HepG2 (cell line): ENCODE results near the gene CASKIN2. TPM values are rescaled to one million over a fixed set of nuclear protein-coding genes. Genes with fewer than 3 reads are reported as not detected.
A peak's percentile ranks its signal among the peaks of the same experiment; 100 is the strongest.

ENCODE experiments used
- DZIP1 ChIP-seq: sonication (generic); formaldehyde crosslinking; IDR thresholded peaks from 2 replicates; pipeline ENCODE4 v1.5.0; 2020; ENCODE audit warnings: mild to moderate bottlenecking, missing genetic modification reagents
- FOXO4 ChIP-seq: sonication (generic); formaldehyde crosslinking; conservative IDR thresholded peaks from 2 replicates; pipeline ENCODE4 v1.8.1; 2023; ENCODE audit warnings: missing genetic modification reagents
- HMGXB3 ChIP-seq: sonication (generic); formaldehyde crosslinking; IDR thresholded peaks from 2 replicates; pipeline ENCODE4 v1.4.0; 2020; ENCODE audit warnings: missing genetic modification reagents, borderline replicate concordance
- HNF4G ChIP-seq, 2 experiments: sonication (generic) in 1 of 2; formaldehyde crosslinking in 1 of 2; IDR thresholded peaks; 2 replicates each; pipeline versions ENCODE4 v1.4.0 to v1.6.1; 2011 to 2020; ENCODE audit warnings: borderline replicate concordance in 2 of 2, low read depth in 2 of 2, mild to moderate bottlenecking in 2 of 2, low read length in 1 of 2, missing genetic modification reagents in 1 of 2, moderate library complexity in 1 of 2
- MYPOP ChIP-seq: sonication (generic); formaldehyde crosslinking; IDR thresholded peaks from 2 replicates; pipeline ENCODE4 v1.8.1; 2023; ENCODE audit warnings: mild to moderate bottlenecking, moderate library complexity, missing genetic modification reagents
- POLR2A ChIP-seq, 2 experiments: IDR thresholded peaks; 2 replicates each; pipeline ENCODE4 v1.6.1; 2011; ENCODE audit warnings: low read depth in 2 of 2, low read length in 2 of 2, mild to moderate bottlenecking in 1 of 2, moderate library complexity in 1 of 2; ENCODE audit not compliant: insufficient read depth in 1 of 2
- RFXAP ChIP-seq: sonication (generic); formaldehyde crosslinking; IDR thresholded peaks from 2 replicates; pipeline ENCODE4 v1.4.0; 2020; ENCODE audit warnings: missing genetic modification reagents, borderline replicate concordance
- TOE1 ChIP-seq: sonication (generic); formaldehyde crosslinking; IDR thresholded peaks from 2 replicates; pipeline ENCODE4 v1.4.0; 2020; ENCODE audit warnings: mild to moderate bottlenecking, missing genetic modification reagents
- ZBTB38 ChIP-seq: sonication (generic); formaldehyde crosslinking; IDR thresholded peaks from 2 replicates; pipeline ENCODE4 v1.5.1; 2020; ENCODE audit warnings: mild to moderate bottlenecking, missing genetic modification reagents
- ZMYM3 ChIP-seq: sonication (generic); formaldehyde crosslinking; IDR thresholded peaks from 2 replicates; pipeline ENCODE4 v1.5.1; 2020; ENCODE audit warnings: mild to moderate bottlenecking, missing genetic modification reagents
- ZNF18 ChIP-seq: sonication (generic); formaldehyde crosslinking; IDR thresholded peaks from 2 replicates; pipeline ENCODE4 v1.8.0; 2022; ENCODE audit warnings: mild to moderate bottlenecking, missing genetic modification reagents; ENCODE audit not compliant: insufficient replicate concordance
- ZNF292 ChIP-seq: sonication (generic); formaldehyde crosslinking; IDR thresholded peaks from 2 replicates; pipeline ENCODE4 v1.8.1; 2022; ENCODE audit warnings: mild to moderate bottlenecking, low read depth, missing genetic modification reagents, borderline replicate concordance
- ZNF567 ChIP-seq: sonication (generic); formaldehyde crosslinking; IDR thresholded peaks from 2 replicates; pipeline ENCODE4 v1.8.1; 2023; ENCODE audit warnings: mild to moderate bottlenecking, missing genetic modification reagents, borderline replicate concordance
- polyA plus RNA-seq, 8 experiments: library from polyadenylated mRNA; depleted of rRNA in 3 of 8; stranded (reverse) in 7 of 8; unstranded in 1 of 8; fragments of >200 nt; fragmentation: Illumina TruSeq in 4 of 8; extraction: Trizol in 4 of 8; gene quantifications; 2 replicates each; pipeline versions ENCODE4 v1.2.1 to v1.2.3, GENCODE V29; 2011 to 2016; ENCODE audit warnings: low read depth in 4 of 8, missing spikeins in 1 of 8, mixed read lengths in 1 of 8; ENCODE audit not compliant: insufficient read depth in 1 of 8
- total RNA-seq, 5 experiments: library from RNA; depleted of rRNA; stranded (reverse); fragments of >200 nt; fragmentation: Illumina TruSeq; extraction: Trizol; gene quantifications; 2 replicates each; pipeline ENCODE4 v1.2.3, GENCODE V29; 2016; ENCODE audit warnings: low read depth in 1 of 5

CASKIN2 gene
- total and polyA plus RNA-seq, 2 of the 13 experiments (the other 11 are each of a cell fraction or from before 2014, with no cell fraction given), result 5.2 to 7.8 TPM

GRCh38 chr17:75526555-75527270 is 11.4 kb upstream of the CASKIN2 start (continued):
- TF ChIP-seq HNF4G (IDR thresholded peaks at IDR 0.05; ENCODE audit: borderline replicate concordance, low read depth, low read length), result no peak
- TF ChIP-seq HNF4G (CRISPR knock-in tag; IDR thresholded peaks at IDR 0.05; ENCODE audit: borderline replicate concordance, low read depth), result no peak
- TF ChIP-seq TOE1 (CRISPR knock-in tag), result no peak
- no peak for TF ChIP-seq DZIP1
- TF ChIP-seq POLR2A (IDR thresholded peaks at IDR 0.05; ENCODE audit: insufficient read depth in 1 of 2, low read depth in 2 of 2, low read length in 2 of 2), result no peak
- TF ChIP-seq ZBTB38 (CRISPR knock-in tag), result 0 out of 2 replicates have a peak, but pooled peaks have one; percentile 28
- 0 out of 2 replicates have a peak, but pooled peaks have one; percentile 13 for TF ChIP-seq ZMYM3 (CRISPR knock-in tag)
- 0 out of 2 replicates have a peak, but pooled peaks have one; percentile 30 for TF ChIP-seq ZNF567
- 0 out of 2 replicates have a peak, but pooled peaks have one; percentile 27 for TF ChIP-seq MYPOP (CRISPR knock-in tag)
- 0 out of 2 replicates have a peak, but pooled peaks have one; percentile 25 for TF ChIP-seq ZNF292
- 0 out of 2 replicates have a peak, but pooled peaks have one; percentile 77 for TF ChIP-seq FOXO4 (CRISPR knock-in tag)
- TF ChIP-seq ZNF18 (CRISPR knock-in tag), result peak; percentile 7
- no peak for TF ChIP-seq HMGXB3 (CRISPR knock-in tag)
- TF ChIP-seq RFXAP (CRISPR knock-in tag), result no peak
